ENCODE measurements around the gene COX20. TPM values are rescaled to one million over a fixed set of nuclear protein-coding genes. Genes with fewer than 3 reads are reported as not detected.

Gene COX20
- total RNA-seq, 4 donors from 2014 or later, result 74.8 to 125 (median 101) TPM

DNA sequence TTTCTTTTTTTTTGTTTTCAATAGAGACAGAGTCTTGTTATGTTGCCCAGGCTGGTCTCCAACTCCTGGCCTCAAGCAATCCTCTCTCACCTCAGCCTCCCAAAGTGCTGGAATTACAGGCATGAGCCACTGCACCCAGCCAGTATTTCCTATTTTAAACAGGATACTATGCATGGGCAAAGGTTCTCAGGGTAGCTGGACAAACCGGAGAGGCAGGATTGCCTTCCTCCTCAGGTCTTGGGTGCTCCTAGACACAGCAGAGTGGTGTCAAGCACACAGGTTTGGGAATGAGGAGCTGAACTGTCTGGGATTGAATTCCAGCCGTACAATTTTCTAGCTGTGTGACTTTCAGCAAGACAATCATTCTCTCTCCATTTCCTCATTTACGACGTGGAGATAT lies 51.8 kb downstream of the COX20 start:
- Histone ChIP-seq H3K27ac (replicated peaks in 1 of 4) (no peak overlapping the region), H3K27me3 (no peaks in the 10 kb centered on the region), H3K36me3 (no peaks in the 10 kb centered on the region), H3K4me3 (no peak overlapping the region), H3K4me1 (no peaks in the 10 kb centered on the region), H3K9me3 (no peaks in the 10 kb centered on the region)
- WGBS, result 95% methylated on average over 4 of the region's 4 CpGs
- DNase-seq (ENCODE audit: extremely low spot score), result no peak
- TF ChIP-seq, protein P1, sequence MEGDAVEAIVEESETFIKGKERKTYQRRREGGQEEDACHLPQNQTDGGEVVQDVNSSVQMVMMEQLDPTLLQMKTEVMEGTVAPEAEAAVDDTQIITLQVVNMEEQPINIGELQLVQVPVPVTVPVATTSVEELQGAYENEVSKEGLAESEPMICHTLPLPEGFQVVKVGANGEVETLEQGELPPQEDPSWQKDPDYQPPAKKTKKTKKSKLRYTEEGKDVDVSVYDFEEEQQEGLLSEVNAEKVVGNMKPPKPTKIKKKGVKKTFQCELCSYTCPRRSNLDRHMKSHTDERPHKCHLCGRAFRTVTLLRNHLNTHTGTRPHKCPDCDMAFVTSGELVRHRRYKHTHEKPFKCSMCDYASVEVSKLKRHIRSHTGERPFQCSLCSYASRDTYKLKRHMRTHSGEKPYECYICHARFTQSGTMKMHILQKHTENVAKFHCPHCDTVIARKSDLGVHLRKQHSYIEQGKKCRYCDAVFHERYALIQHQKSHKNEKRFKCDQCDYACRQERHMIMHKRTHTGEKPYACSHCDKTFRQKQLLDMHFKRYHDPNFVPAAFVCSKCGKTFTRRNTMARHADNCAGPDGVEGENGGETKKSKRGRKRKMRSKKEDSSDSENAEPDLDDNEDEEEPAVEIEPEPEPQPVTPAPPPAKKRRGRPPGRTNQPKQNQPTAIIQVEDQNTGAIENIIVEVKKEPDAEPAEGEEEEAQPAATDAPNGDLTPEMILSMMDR (IDR thresholded peaks at IDR 0.05), result no peak
- TF ChIP-seq POLR2A (IDR thresholded peaks at IDR 0.05; ENCODE audit: low read depth) (no peak), EP300 (IDR thresholded peaks at IDR 0.05) (no peak), POLR2AphosphoS5 (IDR thresholded peaks at IDR 0.05) (no peak)
- intact Hi-C loops (cut with DNase I), result no loop called here

DNA sequence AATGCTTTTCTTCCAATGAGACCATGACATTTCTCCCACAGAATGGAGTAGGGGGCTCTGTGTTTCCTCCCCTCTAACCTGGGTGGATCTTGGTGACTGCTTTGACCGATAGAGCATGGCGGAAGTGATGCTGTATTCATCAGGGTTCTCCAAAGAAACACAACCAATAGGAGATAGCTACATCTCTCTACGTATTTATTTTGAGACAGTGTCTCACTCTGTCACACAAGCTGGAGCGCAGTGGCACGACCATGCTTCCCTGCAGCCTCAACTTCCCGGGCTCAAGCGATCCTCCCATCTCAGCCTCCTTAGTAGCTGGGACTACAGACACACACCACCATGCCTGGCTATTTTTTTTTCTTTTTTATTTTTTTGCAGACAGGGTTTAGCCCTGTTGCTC lies 58.4 kb downstream of the COX20 start:
- intact Hi-C loops (cut with DNase I), result no loop called here
- Histone ChIP-seq H3K36me3 (no peaks in the 10 kb centered on the region), H3K4me3 (no peak overlapping the region), H3K9me3 (no peaks in the 10 kb centered on the region), H3K27ac (replicated peaks in 1 of 4) (no peak overlapping the region), H3K27me3 (no peaks in the 10 kb centered on the region), H3K4me1 (no peaks in the 10 kb centered on the region)
- TF ChIP-seq EP300 (IDR thresholded peaks at IDR 0.05), result no peak
- TF ChIP-seq, protein P1 (IDR thresholded peaks at IDR 0.05), result no peak
- no peak for TF ChIP-seq POLR2A (IDR thresholded peaks at IDR 0.05; ENCODE audit: low read depth)
- no peak for TF ChIP-seq POLR2AphosphoS5 (IDR thresholded peaks at IDR 0.05)
- DNase-seq (ENCODE audit: extremely low spot score), result no peak
- WGBS, result 97% methylated on average over 7 of the region's 7 CpGs

Other genes starting within 250 kb of the COX20 start
- 10 to 100 TPM; 30.3 to 59.6 (median 31.4) TPM for gene DESI2, start 182.5 kb upstream of the COX20 start, total RNA-seq
- gene HNRNPU, start 28.9 kb downstream of the COX20 start, total RNA-seq, result 100 to 1,000 TPM; 255 to 306 (median 279) TPM